ENCODE measurements around the gene TALDO1.

The TALDO1 gene

GRCh38 chr11:782264-783174 is 35.3 kb downstream of the TALDO1 start:
- H3K27ac ChIP-seq (ENCODE audit: low read depth, low read length, severe bottlenecking) = no peak overlapping the region
- 82 to 86% methylated on average over 25 to 27 of the region's 36 CpGs for WGBS, 2 experiments (ENCODE audit: insufficient coverage in 2 of 2)

GRCh38 chr11:783581-784015 is 36.3 kb downstream of the TALDO1 start:
- Histone ChIP-seq H3K27ac (ENCODE audit: low read depth, low read length, severe bottlenecking) (peak overlapping the region; percentile 19), H3K4me1 (ENCODE audit: control insufficient read depth, insufficient read depth, low read length, poor library complexity, severe bottlenecking) (peaks cover 4% of the 10 kb centered on the region), H3K36me3 (ENCODE audit: control insufficient read depth, insufficient read depth, low read length) (peaks cover 14% of the 10 kb centered on the region), H3K9me3 (ENCODE audit: control insufficient read depth, low read length) (no peaks in the 10 kb centered on the region), H3K4me3 (ENCODE audit: extremely low read depth, insufficient read depth, low read length, poor library complexity, severe bottlenecking) (no peak overlapping the region)
- WGBS, 2 experiments (ENCODE audit: insufficient coverage in 2 of 2) = 13 to 16% methylated on average over 16 to 20 of the region's 24 CpGs

More at GRCh38 chr11:782264-783174, 35.3 kb downstream of the TALDO1 start:
- H3K4me1 ChIP-seq (ENCODE audit: control insufficient read depth, insufficient read depth, low read length, poor library complexity, severe bottlenecking) = peaks cover 4% of the 10 kb centered on the region
- H3K36me3 ChIP-seq (ENCODE audit: control insufficient read depth, insufficient read depth, low read length) = peaks cover 14% of the 10 kb centered on the region
- H3K4me3 ChIP-seq (ENCODE audit: extremely low read depth, insufficient read depth, low read length, poor library complexity, severe bottlenecking) = no peak overlapping the region
- H3K9me3 ChIP-seq (ENCODE audit: control insufficient read depth, low read length) = no peaks in the 10 kb centered on the region

GRCh38 chr11:786235-787083 is 39.2 kb downstream of the TALDO1 start:
- Histone ChIP-seq H3K4me3 (ENCODE audit: extremely low read depth, insufficient read depth, low read length, poor library complexity, severe bottlenecking) (no peak overlapping the region), H3K36me3 (ENCODE audit: control insufficient read depth, insufficient read depth, low read length) (no peaks in the 10 kb centered on the region), H3K27ac (ENCODE audit: low read depth, low read length, severe bottlenecking) (no peak overlapping the region), H3K4me1 (ENCODE audit: control insufficient read depth, insufficient read depth, low read length, poor library complexity, severe bottlenecking) (peaks cover 9% of the 10 kb centered on the region), H3K9me3 (ENCODE audit: control insufficient read depth, low read length) (no peaks in the 10 kb centered on the region)
- 85 to 90% methylated on average over 19 to 20 of the region's 24 CpGs for WGBS, 2 experiments (ENCODE audit: insufficient coverage in 2 of 2)

- H3K4me3 ChIP-seq (ENCODE audit: extremely low read depth, insufficient read depth, low read length, poor library complexity, severe bottlenecking) = no peak overlapping the region
- no peaks in the 10 kb centered on the region for H3K9me3 ChIP-seq (ENCODE audit: control insufficient read depth, low read length)
- 94 to 96% methylated on average over 19 to 22 of the region's 24 CpGs for WGBS, 2 experiments (ENCODE audit: insufficient coverage in 2 of 2)
- H3K4me1 ChIP-seq (ENCODE audit: control insufficient read depth, insufficient read depth, low read length, poor library complexity, severe bottlenecking) = peaks cover 9% of the 10 kb centered on the region
- no peak overlapping the region for H3K27ac ChIP-seq (ENCODE audit: low read depth, low read length, severe bottlenecking)
- peaks cover 5% of the 10 kb centered on the region for H3K36me3 ChIP-seq (ENCODE audit: control insufficient read depth, insufficient read depth, low read length)
These were observed 39.9 kb downstream of the TALDO1 start for GRCh38 chr11:787084-787675.

DNA sequence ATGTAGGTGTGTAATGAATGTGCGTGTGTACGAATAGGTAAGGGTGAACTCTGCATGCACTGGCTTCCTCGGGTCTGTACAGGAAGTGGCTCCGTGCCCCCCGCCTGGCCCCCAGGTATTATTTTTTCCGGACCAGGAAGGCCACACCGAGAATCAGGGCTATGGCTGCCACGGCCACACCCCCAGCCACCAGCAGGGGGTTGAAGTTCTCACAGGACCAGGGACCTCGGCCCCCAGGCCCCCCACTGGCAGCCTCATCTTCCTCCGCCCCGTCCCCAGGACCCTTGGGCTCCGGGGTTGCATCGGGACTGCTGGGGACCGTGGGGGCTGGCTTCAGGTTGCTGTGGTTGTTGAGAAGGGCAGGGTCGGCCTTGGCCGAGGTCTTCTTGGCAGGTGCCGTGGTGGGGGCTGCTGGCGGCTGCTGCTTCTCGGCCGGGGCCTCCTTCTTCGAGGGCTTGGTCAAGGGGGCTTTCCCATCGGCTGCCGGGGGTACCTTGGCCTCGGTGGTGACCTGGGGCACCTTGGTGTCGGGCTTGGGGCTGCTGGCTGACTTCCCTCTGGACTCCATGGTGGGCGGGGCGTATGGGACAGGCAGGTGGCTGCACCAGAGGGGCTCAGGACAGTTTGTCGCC is 40.9 kb downstream of the TALDO1 start:
- whole genome bisulfite sequencing, 2 experiments (ENCODE audit: insufficient coverage in 2 of 2) = 87 to 94% methylated on average over 19 to 26 of the region's 28 CpGs
- H3K9me3 ChIP-seq (ENCODE audit: control insufficient read depth, low read length) = no peaks in the 10 kb centered on the region
- H3K4me1 ChIP-seq (ENCODE audit: control insufficient read depth, insufficient read depth, low read length, poor library complexity, severe bottlenecking) = peaks cover 9% of the 10 kb centered on the region
- no peak overlapping the region for H3K4me3 ChIP-seq (ENCODE audit: extremely low read depth, insufficient read depth, low read length, poor library complexity, severe bottlenecking)
- H3K27ac ChIP-seq (ENCODE audit: low read depth, low read length, severe bottlenecking) = no peak overlapping the region
- H3K36me3 ChIP-seq (ENCODE audit: control insufficient read depth, insufficient read depth, low read length) = peaks cover 11% of the 10 kb centered on the region

- Histone ChIP-seq H3K27ac (ENCODE audit: low read depth, low read length, severe bottlenecking) (no peak overlapping the region), H3K36me3 (ENCODE audit: control insufficient read depth, insufficient read depth, low read length) (peaks cover 19% of the 10 kb centered on the region), H3K9me3 (ENCODE audit: control insufficient read depth, low read length) (no peaks in the 10 kb centered on the region), H3K4me3 (ENCODE audit: extremely low read depth, insufficient read depth, low read length, poor library complexity, severe bottlenecking) (no peak overlapping the region), H3K4me1 (ENCODE audit: control insufficient read depth, insufficient read depth, low read length, poor library complexity, severe bottlenecking) (peaks cover 6% of the 10 kb centered on the region)
- WGBS, 2 experiments (ENCODE audit: insufficient coverage in 2 of 2) = 67 to 70% methylated on average over 25 to 30 of the region's 31 CpGs
These were observed 42.0 kb downstream of the TALDO1 start for GRCh38 chr11:788953-789940.

- peaks cover 24% of the 10 kb centered on the region for H3K36me3 ChIP-seq (ENCODE audit: control insufficient read depth, insufficient read depth, low read length)
- H3K27ac ChIP-seq (ENCODE audit: low read depth, low read length, severe bottlenecking) = no peak within 1 kb of the TSS
- no peaks in the 10 kb centered on the region for H3K9me3 ChIP-seq (ENCODE audit: control insufficient read depth, low read length)
- no peak within 1 kb of the TSS for H3K4me3 ChIP-seq (ENCODE audit: extremely low read depth, insufficient read depth, low read length, poor library complexity, severe bottlenecking)
- WGBS, 2 experiments (ENCODE audit: insufficient coverage in 2 of 2) = 31 to 32% methylated on average over 10 to 32 of the region's 44 CpGs
- H3K4me1 ChIP-seq (ENCODE audit: control insufficient read depth, insufficient read depth, low read length, poor library complexity, severe bottlenecking) = peaks cover 6% of the 10 kb centered on the region
These were observed 42.7 kb downstream of the TALDO1 start, which contains the start of gene CEND1 for GRCh38 chr11:789943-790342. CEND1 (minus strand) TSS chr11:790090; CDS start chr11:788576, 1,514 bp downstream.

GRCh38 chr11:790721-791564 is 43.7 kb downstream of the TALDO1 start:
- Histone ChIP-seq H3K4me3 (ENCODE audit: extremely low read depth, insufficient read depth, low read length, poor library complexity, severe bottlenecking) (no peak overlapping the region), H3K36me3 (ENCODE audit: control insufficient read depth, insufficient read depth, low read length) (peaks cover 24% of the 10 kb centered on the region), H3K9me3 (ENCODE audit: control insufficient read depth, low read length) (no peaks in the 10 kb centered on the region), H3K27ac (ENCODE audit: low read depth, low read length, severe bottlenecking) (no peak overlapping the region), H3K4me1 (ENCODE audit: control insufficient read depth, insufficient read depth, low read length, poor library complexity, severe bottlenecking) (peaks cover 9% of the 10 kb centered on the region)
- 71 to 74% methylated on average over 13 to 15 of the region's 18 CpGs for WGBS, 2 experiments (ENCODE audit: insufficient coverage in 2 of 2)

Measured in mesodermal cell (in vitro differentiated cells).